HepG2 (cell line): ENCODE data around the gene PLIN1. TPM values are rescaled to one million over a fixed set of nuclear protein-coding genes. Genes with fewer than 3 reads are reported as not detected.

Experiments used
- ATAC-seq: fragments of 200-7000 bp; cut with Tn5 transposase; 3 replicates; pipeline ENCODE4 v1.9.1; 2020; ENCODE audit warnings: mild to moderate bottlenecking, moderate library complexity
- BruUV-seq: library from RNA; stranded (reverse); fragments of 400-500 nt; replicated peaks from 2 replicates; lab custom pipeline; 2021; lab: Mats Ljungman, UMichigan
- CTCF ChIA-PET: fragments of 300-600 bp; formaldehyde crosslinking; extraction: SDS; loops from one replicate; lab custom pipeline; 2021; ENCODE audit warnings: low total read pairs, inconsistent platforms, low intra/inter-chr PET ratio; lab: Yijun Ruan, JAX
- POLR2A ChIA-PET: fragments of 350-600 bp; sonication (Branson Sonifier 250); formaldehyde crosslinking; loops from one replicate; lab custom pipeline; 2020; ENCODE audit warnings: antibody characterized with exemption, inconsistent platforms; lab: Yijun Ruan, JAX
- DNase-seq: peaks from one replicate; pipeline ENCODE4 v3.0.0-alpha.2; 2015; ENCODE audit warnings: low spot score
- FAIRE-seq: peaks from 3 replicates; lab custom pipeline; 2011; peaks lifted over from hg19 to GRCh38; lab: Jason Lieb, UNC
- H2AFZ ChIP-seq: one replicate; pipeline ENCODE4 v1.6.1; 2011; ENCODE audit warnings: low read length, inconsistent platforms
- H3K27ac ChIP-seq: fragments of 300-600 bp; 3 replicates; pipeline ENCODE4 v1.8.0; 2011; ENCODE audit warnings: mixed run types, mild to moderate bottlenecking, mixed read lengths, low read length, inconsistent platforms; ENCODE audit not compliant: insufficient read depth; ENCODE audit errors: extremely low read length
- H3K27me3 ChIP-seq, 2 experiments: fragments of 200-600 bp in 1 of 2; 2 replicates in 1 of 2; 3 replicates in 1 of 2; pipeline versions ENCODE4 v1.6.0 to v1.8.0; 2011; ENCODE audit warnings: low read length in 2 of 2, mild to moderate bottlenecking in 2 of 2, moderate library complexity in 2 of 2, inconsistent platforms in 1 of 2; ENCODE audit not compliant: insufficient read depth in 2 of 2, control insufficient read depth in 1 of 2
- H3K36me3 ChIP-seq, 2 experiments: fragments of 200-600 bp in 1 of 2; replicated peaks in 1 of 2; 2 replicates in 1 of 2; 3 replicates in 1 of 2; pipeline versions ENCODE4 v1.5.1 to v1.8.0; 2011; ENCODE audit warnings: low read length in 2 of 2, inconsistent platforms in 1 of 2; ENCODE audit not compliant: insufficient read depth in 2 of 2, control insufficient read depth in 1 of 2
- H3K4me1 ChIP-seq: 2 replicates; pipeline ENCODE4 v1.5.1; 2012; ENCODE audit warnings: low read length, inconsistent platforms; ENCODE audit not compliant: insufficient read depth
- H3K4me2 ChIP-seq: 2 replicates; pipeline ENCODE4 v1.6.0; 2011; ENCODE audit warnings: low read depth, low read length, inconsistent platforms
- H3K4me3 ChIP-seq, 3 experiments: fragments of 200-600 bp in 1 of 3; sonication (generic), shearing (Covaris generic) in 1 of 3; replicated peaks in 1 of 3; 2 replicates each; pipeline ENCODE4 v1.5.1; 2011 to 2016; ENCODE audit warnings: low read length in 3 of 3, inconsistent platforms in 2 of 3, low read depth in 2 of 3, mild to moderate bottlenecking in 2 of 3, control low read depth in 1 of 3, mixed read lengths in 1 of 3; ENCODE audit not compliant: insufficient read depth in 1 of 3
- H3K79me2 ChIP-seq: one replicate; pipeline ENCODE4 v1.6.1; 2011; ENCODE audit warnings: low read length, inconsistent platforms; ENCODE audit not compliant: insufficient read depth
- H3K9ac ChIP-seq: 2 replicates; pipeline ENCODE4 v1.6.0; 2011; ENCODE audit warnings: mild to moderate bottlenecking, low read depth, low read length, inconsistent platforms; ENCODE audit not compliant: insufficient read depth
- H3K9me3 ChIP-seq: 2 replicates; pipeline ENCODE4 v1.5.1; 2012; ENCODE audit warnings: mild to moderate bottlenecking, low read length
- H4K20me1 ChIP-seq: 2 replicates; pipeline ENCODE4 v1.6.0; 2011; ENCODE audit warnings: inconsistent platforms, mild to moderate bottlenecking, low read length, moderate library complexity; ENCODE audit not compliant: insufficient read depth
- AGO2 ChIP-seq: fragments of 200-400 bp; formaldehyde crosslinking; optimal IDR thresholded peaks from 2 replicates; pipeline ENCODE3; 2017; ENCODE audit warnings: mild to moderate bottlenecking, low read depth, low read length, moderate library complexity
- BHLHE40 ChIP-seq: IDR thresholded peaks from 2 replicates; pipeline ENCODE4 v1.6.1; 2011; ENCODE audit warnings: low read length, improper control_type of control experiment
- FOXA1 ChIP-seq, 2 experiments: fragments of 450-650 bp in 1 of 2; sonication (generic) in 1 of 2; formaldehyde crosslinking in 1 of 2; IDR thresholded peaks; 2 replicates each; pipeline versions ENCODE4 v1.4.0 to v1.6.1; 2016 to 2020; ENCODE audit warnings: missing genetic modification reagents in 1 of 2
- HDAC6 ChIP-seq: fragments of 200-600 bp; sonication (generic); IDR thresholded peaks from 2 replicates; pipeline ENCODE4 v1.7.0; 2017; ENCODE audit warnings: mild to moderate bottlenecking, antibody characterized with exemption, low read length, low read depth
- MAX ChIP-seq: IDR thresholded peaks from 2 replicates; pipeline ENCODE4 v1.6.1; 2012; ENCODE audit warnings: inconsistent platforms
- NFRKB ChIP-seq: fragments of 450-650 bp; IDR thresholded peaks from 2 replicates; pipeline ENCODE4 v1.6.1; 2017
- RBM39 ChIP-seq: fragments of 200-400 bp; formaldehyde crosslinking; IDR thresholded peaks from one replicate; pipeline ENCODE4 v1.6.1; 2018; ENCODE audit warnings: antibody characterized with exemption, mild to moderate bottlenecking, low read depth, low read length; ENCODE audit not compliant: poor library complexity, severe bottlenecking
- YEATS2 ChIP-seq: sonication (generic); formaldehyde crosslinking; IDR thresholded peaks from 2 replicates; pipeline ENCODE4 v1.4.0; 2020; ENCODE audit warnings: missing genetic modification reagents, borderline replicate concordance
- YY1 ChIP-seq: IDR thresholded peaks from 2 replicates; pipeline ENCODE4 v1.6.1; 2011; ENCODE audit warnings: low read length, low read depth, moderate library complexity, mild to moderate bottlenecking; ENCODE audit not compliant: insufficient read depth, insufficient replicate concordance
- ZNF207 ChIP-seq: fragments of 450-650 bp; IDR thresholded peaks from 2 replicates; pipeline ENCODE4 v1.6.1; 2016; ENCODE audit warnings: antibody characterized with exemption, borderline replicate concordance
- ZNF251 ChIP-seq: sonication (generic); formaldehyde crosslinking; IDR thresholded peaks from 2 replicates; pipeline ENCODE4 v1.9.0; 2021; ENCODE audit warnings: mild to moderate bottlenecking, missing genetic modification reagents
- ZNF468 ChIP-seq: sonication (generic); formaldehyde crosslinking; IDR thresholded peaks from 2 replicates; pipeline ENCODE4 v1.8.0; 2022; ENCODE audit warnings: mild to moderate bottlenecking, moderate library complexity, missing genetic modification reagents
- ZNF557 ChIP-seq: sonication (generic); formaldehyde crosslinking; IDR thresholded peaks from 2 replicates; pipeline ENCODE4 v1.4.0; 2020; ENCODE audit warnings: missing genetic modification reagents
- ZNF768 ChIP-seq: sonication (generic); formaldehyde crosslinking; IDR thresholded peaks from 2 replicates; pipeline ENCODE4 v1.4.0; 2020; ENCODE audit warnings: missing genetic modification reagents
- ZNF780A ChIP-seq: sonication (generic); formaldehyde crosslinking; IDR thresholded peaks from 2 replicates; pipeline ENCODE4 v1.8.0; 2022; ENCODE audit warnings: mild to moderate bottlenecking, missing genetic modification reagents, moderate library complexity
- WGBS: methylation state at CpG from one replicate; pipeline ENCODE4 v1.1.6; 2017; ENCODE audit warnings: low lambda C conversion rate; 5-methylcytosine and 5-hydroxymethylcytosine counted together
- in situ Hi-C: cut with HindIII; loops from 2 replicates; pipeline ENCODE4 v1.10.0; 2017; ENCODE audit warnings: low pct_unique_long_range_greater_than_20kb; ENCODE audit not compliant: extremely low pct_ligation_motif_present
- intact Hi-C: fragments of 100-400 bp; cut with micrococcal nuclease; formaldehyde crosslinking; loops from one replicate; pipeline ENCODE4 v1.10.0; 2022; ENCODE audit not compliant: unreplicated experiment
- polyA plus RNA-seq, 8 experiments: library from polyadenylated mRNA; depleted of rRNA in 3 of 8; stranded (reverse) in 7 of 8; unstranded in 1 of 8; fragments of >200 nt; fragmentation: Illumina TruSeq in 4 of 8; extraction: Trizol in 4 of 8; gene quantifications; 2 replicates each; pipeline versions ENCODE4 v1.2.1 to v1.2.3, GENCODE V29; 2011 to 2016; ENCODE audit warnings: low read depth in 4 of 8, missing spikeins in 1 of 8, mixed read lengths in 1 of 8; ENCODE audit not compliant: insufficient read depth in 1 of 8
- total RNA-seq, 5 experiments: library from RNA; depleted of rRNA; stranded (reverse); fragments of >200 nt; fragmentation: Illumina TruSeq; extraction: Trizol; gene quantifications; 2 replicates each; pipeline ENCODE4 v1.2.3, GENCODE V29; 2016; ENCODE audit warnings: low read depth in 1 of 5

The PLIN1 gene
- total and polyA plus RNA-seq, 2 of the 13 experiments (the other 11 are each of a cell fraction or from before 2014, with no cell fraction given) = 0.74 to 1.2 TPM

- TF ChIP-seq ZNF468 = no peak
- TF ChIP-seq ZNF207 = no peak
- no peak for TF ChIP-seq BHLHE40
- TF ChIP-seq YY1 = peak; percentile 53
- no peak for TF ChIP-seq ZNF557 (CRISPR knock-in tag)
- no peak for TF ChIP-seq RBM39
- peak; percentile 21; the same call in 1 of the 2 replicates for TF ChIP-seq MAX
- TF ChIP-seq YEATS2 (CRISPR knock-in tag) = no peak
- TF ChIP-seq ZNF251 (CRISPR knock-in tag) = no peak
- no peak for TF ChIP-seq HDAC6
- no peak for TF ChIP-seq FOXA1 (IDR thresholded peaks at IDR 0.05)
- no peak for TF ChIP-seq FOXA1 (CRISPR knock-in tag; IDR thresholded peaks at IDR 0.05)
- no peak for TF ChIP-seq NFRKB
- peak; percentile 19; the same call in 1 of the 2 replicates for TF ChIP-seq ZNF768
Observed at GRCh38 chr15:89647191-89647851, 31.8 kb downstream of the PLIN1 start (continued).

GRCh38 chr15:89646416-89647141 lies 32.6 kb downstream of the PLIN1 start:
- no peak for FAIRE-seq
- Histone ChIP-seq H3K4me3 (no peak overlapping the region), H2AFZ (no peak overlapping the region), H3K79me2 (no peaks in the 10 kb centered on the region), H3K27me3 (no peaks in the 10 kb centered on the region), H3K36me3 (no peaks in the 10 kb centered on the region; a peak in 1 of 5 replicates), H3K4me1 (peaks cover 6% of the 10 kb centered on the region; the same call in 1 of the 2 replicates), H3K4me2 (no peak overlapping the region), H4K20me1 (no peaks in the 10 kb centered on the region), H3K27ac (no peak overlapping the region), H3K9me3 (no peaks in the 10 kb centered on the region), H3K9ac (no peak overlapping the region)
- in situ Hi-C loops (no loop called here), intact Hi-C loops (loop anchor here (1.0 kb wide), 1 partner anchor 28 kb away; no protein-coding TSS in a partner anchor)
- no peak for DNase-seq
- 73% methylated on average over 14 of the region's 22 CpGs for WGBS
- ChIA-PET POLR2A (interaction anchor here (1.0 kb wide), 1 partner anchor 34 kb away, joined by 3 read pairs; no protein-coding TSS in a partner anchor), CTCF (interaction anchor here (2.1 kb wide), 1 partner anchor 28 kb away, joined by 28 read pairs; no protein-coding TSS in a partner anchor)
- BruUV-seq = no TSS peak
- peak; percentile 6 for TF ChIP-seq AGO2
- TF ChIP-seq ZNF780A = no peak
- ATAC-seq = peak; percentile 9; the same call in 2 of the 3 replicates
